Stimulated activated CD4-positive, alpha-beta T cell treated with anti-CD3 and anti-CD28 coated beads, Interleukin-4, amount 100 ng/mL, for 24 hours (primary cell): ENCODE measurements around the gene LRP1B.
"Not testable (repeated sequence)": the region's sequence is repeated elsewhere in the genome, so short reads cannot be mapped to it uniquely, and the experiment has no call there.

Experiments used
- DNase-seq: peaks from one replicate; pipeline ENCODE4 v3.0.0-alpha.2; 2020

Gene LRP1B

DNA sequence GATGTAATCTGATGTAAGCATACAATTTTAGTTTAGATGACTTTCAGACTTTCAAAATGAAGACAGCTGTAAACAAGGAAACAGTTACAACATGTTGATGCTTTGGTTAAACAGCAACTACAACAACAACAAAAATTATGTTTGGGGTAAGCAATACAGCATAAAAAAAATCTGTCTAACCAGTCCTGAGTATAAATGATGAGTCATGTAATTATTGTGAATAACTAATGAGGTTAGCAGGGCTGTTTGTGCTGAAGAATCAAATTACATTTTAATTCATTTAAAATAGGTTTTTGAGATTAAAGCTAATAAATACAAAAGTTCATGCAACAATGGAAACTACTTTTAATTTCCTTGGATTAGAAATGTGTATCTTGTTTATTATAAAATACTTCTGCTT is 266.9 kb downstream of the LRP1B start:
- DNase-seq: no peak

GRCh38 chr2:141856215-141856919 is 274.4 kb downstream of the LRP1B start:
- no peak for DNase-seq

DNA sequence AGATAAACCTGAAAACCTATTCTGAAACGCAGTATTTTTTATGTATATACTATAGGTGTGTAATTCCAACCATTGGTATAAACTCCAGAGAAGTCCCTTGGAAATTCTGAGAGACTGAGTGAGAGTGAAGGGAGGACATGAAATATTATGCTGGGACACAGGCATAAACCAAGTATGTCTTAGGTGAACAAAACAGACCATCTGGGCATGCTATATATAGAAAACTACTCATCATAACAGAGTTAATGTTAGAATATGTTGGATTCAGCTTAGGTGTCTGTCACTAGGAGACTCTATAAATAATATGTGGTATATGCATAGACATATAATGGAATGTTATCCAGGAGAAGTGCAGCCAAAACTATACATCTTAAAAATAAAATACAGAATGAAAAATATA is 282.6 kb downstream of the LRP1B start:
- no peak for DNase-seq

- no peak for DNase-seq
Measured at GRCh38 chr2:141844231-141844630, 286.6 kb downstream of the LRP1B start.

- no peak for DNase-seq
Measured at GRCh38 chr2:141835103-141835502, 295.7 kb downstream of the LRP1B start.

GRCh38 chr2:141828761-141829160 is 302.1 kb downstream of the LRP1B start:
- no peak for DNase-seq

- DNase-seq: no peak
Measured at GRCh38 chr2:141824790-141825189, 306.0 kb downstream of the LRP1B start.

GRCh38 chr2:141820893-141821292 is 309.9 kb downstream of the LRP1B start:
- no peak for DNase-seq

DNA sequence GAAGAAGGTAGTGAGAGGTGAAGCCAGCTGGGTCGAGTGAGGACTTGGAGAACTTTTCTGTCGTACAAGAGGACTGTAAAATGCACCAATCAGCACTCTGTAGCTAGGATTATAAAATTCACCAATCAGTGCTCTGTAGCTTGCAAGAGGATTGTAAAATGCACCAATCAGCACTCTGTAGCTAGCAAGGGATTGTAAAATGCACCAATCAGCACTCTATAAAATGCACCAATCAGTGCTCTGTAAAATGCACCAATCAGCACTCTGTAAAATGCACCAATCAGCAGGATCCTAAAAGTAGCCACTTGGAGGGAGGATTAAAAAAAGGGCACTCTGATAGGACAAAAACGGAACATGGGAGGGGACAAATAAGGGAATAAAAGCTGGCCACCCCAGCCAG is 315.5 kb downstream of the LRP1B start:
- not testable (repeated sequence) for DNase-seq

- DNase-seq: no peak
Measured at GRCh38 chr2:141814150-141814549, 316.7 kb downstream of the LRP1B start.

DNA sequence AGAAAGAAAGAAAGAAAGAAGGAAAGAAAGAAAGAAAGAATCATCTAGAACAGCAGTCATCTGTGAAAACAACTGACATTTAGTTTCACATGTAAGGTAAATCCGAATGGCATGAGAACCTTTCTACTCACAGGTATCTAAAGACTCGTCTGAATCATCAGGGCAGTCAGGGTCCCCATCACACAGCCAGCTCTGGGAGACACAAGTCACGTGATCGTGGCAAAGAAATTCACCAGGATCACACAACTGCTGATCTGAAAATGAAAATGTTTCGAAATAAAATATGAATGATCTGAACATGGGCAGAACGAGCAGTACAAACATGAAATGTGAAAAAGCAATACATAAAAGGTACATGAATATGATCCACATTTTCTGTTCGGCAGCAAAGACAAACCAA is 320.7 kb downstream of the LRP1B start:
- no peak for DNase-seq

DNA sequence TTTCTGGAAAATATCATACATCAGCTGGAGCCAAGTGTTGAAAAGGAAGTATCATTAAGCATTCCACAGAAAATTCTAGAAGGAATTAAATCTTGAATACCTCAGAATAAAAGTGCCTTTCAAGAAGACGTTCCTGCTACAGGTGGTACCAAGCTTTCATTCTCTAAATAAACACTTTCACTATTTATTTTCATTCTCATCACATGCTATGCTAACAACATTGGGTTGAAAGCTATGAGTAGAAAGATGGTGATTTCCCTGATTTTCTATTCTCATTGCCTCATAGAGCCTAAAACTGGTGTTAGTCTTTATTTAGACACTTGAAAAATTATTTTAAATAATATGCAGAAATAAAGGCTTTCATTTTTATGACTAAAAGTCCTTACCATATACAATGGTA is 324.7 kb downstream of the LRP1B start:
- DNase-seq: no peak

DNA sequence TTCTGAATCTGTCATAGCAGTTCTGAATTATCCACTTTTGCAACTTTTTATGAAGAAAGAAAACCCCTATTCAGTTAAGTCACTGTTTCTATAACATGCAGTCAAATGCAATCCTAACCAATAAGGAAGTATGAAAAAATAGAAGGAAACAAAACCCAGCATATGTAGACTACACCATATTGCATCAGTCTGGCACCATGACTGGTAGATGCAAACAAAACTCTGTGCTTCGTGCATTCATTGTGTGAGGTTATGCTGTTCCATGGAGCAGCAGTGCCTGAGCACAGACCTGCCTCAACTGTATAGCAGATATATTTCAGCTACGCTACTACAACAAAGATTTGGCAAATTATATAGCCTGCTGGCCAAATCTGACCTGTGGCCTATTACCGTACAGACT is 325.5 kb downstream of the LRP1B start:
- no peak for DNase-seq

- DNase-seq: no peak
Measured at GRCh38 chr2:141796449-141796848, 334.4 kb downstream of the LRP1B start.

DNA sequence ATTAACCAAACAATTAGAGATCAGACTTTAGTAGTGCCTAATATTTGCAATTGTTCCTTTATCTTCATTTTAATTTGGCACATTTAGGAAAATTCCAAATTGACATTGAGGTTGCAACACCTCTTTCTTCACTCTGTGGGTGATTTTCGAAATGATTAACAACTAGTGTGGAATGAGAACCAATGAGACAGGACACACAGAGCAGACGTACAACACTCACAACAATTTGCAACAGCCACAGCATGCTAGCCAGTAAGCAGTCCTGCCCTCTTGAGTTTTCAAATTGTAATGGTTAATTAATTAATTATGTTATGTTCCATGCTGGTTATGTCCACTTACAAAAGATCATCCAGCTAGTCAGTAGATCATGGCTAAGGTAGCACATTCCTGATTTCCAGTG is 339.3 kb downstream of the LRP1B start:
- no peak for DNase-seq

DNA sequence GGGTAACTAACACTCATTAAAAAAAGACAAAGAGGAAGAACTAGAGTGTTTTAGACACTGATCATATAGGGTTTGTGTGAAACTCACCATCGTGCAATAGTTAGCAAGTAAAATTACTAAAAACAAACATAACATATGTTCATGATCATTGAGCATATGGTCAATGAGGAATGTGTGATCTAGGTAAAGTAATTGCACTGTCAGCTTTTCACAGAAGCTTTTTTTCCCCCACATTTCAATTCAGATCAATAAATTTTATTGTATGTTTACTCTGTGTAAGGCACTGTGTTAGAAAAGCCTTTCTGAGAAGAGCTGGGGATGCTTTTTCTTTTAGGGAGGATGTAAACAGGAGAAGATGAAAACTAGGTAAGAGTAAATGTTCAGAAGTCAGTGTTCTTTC is 348.2 kb downstream of the LRP1B start:
- no peak for DNase-seq

- no peak for DNase-seq
Measured at GRCh38 chr2:141778315-141778835, 352.4 kb downstream of the LRP1B start.

DNA sequence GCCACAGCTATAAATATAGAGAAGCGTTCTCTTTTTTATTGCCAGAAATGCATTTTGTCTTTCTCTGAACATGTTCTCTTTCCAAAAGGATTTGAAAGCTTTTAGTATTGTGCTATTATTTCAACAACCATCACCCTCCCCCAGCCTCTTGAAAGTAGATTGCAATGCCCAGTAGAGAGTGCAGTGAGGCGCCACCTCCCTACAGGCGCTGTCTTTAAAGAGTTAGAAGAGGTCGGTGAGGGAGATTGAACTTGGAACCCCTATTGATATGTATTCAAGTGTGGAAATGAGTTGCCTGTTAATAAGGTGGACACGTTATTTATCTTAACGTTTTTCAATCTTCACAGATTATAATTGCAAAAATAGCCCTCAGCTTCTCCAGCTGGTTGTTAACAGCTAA is 360.3 kb downstream of the LRP1B start:
- DNase-seq: no peak

DNA sequence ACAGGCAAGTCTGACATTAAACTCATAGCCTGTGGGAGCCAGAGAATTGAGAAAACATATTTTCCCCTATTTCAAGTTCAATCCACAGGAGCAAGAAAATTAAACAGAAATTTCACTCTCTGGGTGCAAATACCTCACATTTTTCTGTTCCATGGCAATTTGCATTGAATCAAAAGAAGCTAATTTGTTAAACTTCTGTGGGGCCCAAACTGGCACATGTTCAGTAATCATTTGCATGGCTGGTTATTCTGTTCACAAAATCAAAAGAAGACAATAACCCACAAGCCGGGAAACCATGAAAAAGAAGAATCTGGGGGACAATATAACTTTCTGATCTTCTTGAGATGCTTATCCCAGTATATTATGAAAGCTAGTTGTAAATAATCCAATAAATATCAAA is 363.1 kb downstream of the LRP1B start:
- no peak for DNase-seq

DNA sequence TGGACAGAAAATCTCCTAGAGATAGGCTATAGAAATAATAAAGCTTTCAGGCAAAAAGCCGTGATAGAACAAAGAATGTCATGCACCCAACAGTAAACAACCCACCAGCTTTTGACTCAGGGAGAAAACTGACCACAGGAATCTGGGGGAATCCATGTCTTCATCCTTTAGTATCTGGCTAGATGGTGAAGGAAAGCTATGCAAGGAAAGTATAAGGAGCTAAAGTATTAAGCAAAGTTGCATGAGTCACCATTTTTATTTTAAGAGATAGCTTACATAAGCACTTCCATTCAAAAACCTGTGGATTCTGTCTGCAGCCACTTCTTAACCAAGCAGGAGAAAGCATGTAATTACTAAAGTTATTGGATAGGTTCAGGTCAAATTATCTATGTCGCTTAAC is 363.8 kb downstream of the LRP1B start:
- DNase-seq: no peak

DNA sequence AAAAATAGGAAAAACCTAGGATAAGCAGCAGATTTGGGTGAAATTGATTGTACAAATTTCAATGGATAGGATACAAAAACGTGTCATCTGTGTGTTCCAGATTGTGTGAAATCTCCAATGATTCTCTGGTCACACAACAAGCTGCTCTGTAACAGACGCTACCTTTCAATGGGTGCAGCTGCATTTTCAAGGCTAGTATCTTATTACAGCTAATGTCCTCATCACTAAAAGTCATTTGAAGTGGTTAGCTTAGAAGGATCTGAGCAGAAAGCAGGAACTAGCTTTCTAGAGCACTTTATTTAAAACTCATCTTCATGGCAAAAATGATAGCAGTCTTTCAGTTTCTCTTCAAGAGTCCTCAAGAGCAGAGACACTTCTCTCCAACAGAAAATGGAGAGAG is 364.6 kb downstream of the LRP1B start:
- no peak for DNase-seq

DNA sequence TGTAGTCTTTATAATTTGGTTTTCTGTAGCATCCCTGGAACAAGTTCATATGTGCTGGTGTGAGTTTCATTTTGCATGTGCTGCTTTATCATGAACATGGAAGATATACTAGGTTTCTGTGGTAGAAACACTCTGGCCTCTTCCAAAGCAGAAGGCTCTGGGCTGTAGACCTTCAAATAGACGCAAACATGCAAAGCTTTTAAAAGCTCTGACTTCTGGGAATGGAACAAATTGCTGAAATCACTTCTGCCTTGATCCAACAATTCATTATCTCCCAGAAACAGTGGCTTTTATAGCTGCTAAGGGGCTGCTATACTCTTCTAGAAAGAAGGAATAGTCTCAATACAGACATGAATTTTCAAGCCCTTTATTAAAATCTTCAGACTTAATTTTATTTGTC is 382.2 kb downstream of the LRP1B start:
- no peak for DNase-seq

DNA sequence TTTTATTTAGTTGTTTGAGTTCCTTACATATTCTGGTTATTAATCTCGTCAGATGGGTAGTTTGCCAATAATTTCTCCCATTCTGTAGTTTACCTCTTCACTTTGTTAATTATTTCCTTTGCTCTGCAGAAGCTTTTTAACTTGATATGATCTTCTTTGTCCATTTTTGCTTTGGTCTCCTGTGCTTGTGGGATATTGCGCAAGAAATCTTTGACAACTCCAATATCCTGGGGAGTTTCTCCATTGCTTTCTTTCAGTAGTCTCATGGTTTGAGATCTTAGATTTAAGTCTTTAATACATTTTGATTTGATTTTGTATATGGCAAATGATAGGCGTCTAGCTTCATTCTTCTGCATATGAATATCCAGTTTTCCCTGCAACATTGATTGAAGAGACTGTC is 389.2 kb downstream of the LRP1B start:
- no peak for DNase-seq

DNA sequence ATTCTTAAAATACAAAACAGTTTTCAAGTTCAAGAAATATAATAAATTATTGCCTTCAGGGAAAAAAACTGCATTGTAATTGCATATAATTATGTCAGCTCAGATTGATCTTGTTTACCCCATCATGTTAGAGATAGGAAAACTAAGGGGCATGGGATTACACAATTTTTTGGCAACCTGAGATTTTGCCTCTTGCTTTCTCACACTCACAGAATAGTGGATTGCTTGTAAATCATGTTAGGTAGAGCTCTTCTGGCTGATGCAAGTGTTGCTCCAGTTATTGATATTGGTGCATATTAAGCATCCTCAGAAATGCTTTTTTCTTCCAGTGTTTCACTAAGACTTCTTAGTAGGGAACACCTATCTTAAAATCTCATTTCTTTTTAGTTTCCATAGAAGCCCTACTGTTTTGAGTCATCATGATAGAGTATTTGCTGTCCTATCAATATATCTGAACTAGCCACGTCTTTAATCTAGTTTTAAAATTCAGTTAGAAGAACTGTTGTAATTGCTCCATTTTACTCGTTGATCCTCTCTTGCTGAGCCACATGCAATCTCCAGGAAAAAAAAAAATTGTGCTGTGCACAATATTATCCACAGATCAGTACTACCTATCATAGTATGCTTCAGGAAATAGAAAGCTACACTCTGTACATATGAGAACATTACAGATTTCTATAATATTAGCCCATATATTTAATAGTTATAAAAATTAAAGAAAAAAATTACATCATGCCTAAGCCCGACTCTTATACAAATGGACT is 393.1 kb downstream of the LRP1B start:
- no peak for DNase-seq

DNA sequence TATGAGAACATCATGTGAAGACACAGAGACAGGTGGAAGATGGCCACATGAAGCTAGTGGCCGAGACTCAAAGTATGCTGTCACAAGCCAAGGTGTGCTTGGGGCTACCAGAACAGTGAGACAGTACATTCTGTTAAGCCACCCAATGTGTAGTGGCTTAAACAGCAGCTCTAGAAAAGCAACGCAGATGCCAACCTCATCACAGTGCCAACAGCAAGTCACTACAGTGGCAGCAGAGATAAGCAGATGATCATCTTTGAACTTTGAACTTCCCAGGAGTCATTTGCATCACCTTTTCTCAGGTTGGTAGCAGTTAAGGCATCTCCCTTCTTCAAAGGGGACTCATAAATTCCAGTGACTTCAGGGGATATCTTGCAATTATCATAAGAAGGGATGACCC is 394.4 kb downstream of the LRP1B start:
- DNase-seq: no peak
